HG02870 (cell line): ENCODE measurements around the gene MRPS23.

ENCODE experiments used
- ATAC-seq: cut with Tn5 transposase; IDR thresholded peaks from one replicate; pipeline ENCODE4 v1.9.1; 2021; ENCODE audit warnings: mild to moderate bottlenecking, moderate library complexity; ENCODE audit not compliant: unreplicated experiment

MRPS23 gene

DNA sequence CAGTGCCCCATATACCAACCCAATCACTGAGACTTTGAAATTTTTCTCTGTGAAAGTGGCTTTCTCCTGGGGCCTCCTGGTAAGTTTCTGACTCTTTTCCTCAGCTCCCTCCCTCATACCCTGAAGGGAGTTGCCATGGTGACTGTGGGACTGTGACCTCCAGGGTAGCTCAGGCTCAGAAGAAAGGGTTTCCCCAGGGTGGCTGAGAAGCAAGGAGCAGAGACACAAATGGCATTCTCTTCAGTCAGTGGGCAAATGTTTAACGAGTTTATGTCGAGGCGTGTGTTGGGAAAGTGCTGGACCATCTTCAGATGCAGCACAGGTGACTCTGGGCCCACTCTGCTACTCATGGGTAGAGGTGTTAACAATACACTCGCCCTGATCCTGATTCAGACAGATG is 46.8 kb downstream of the MRPS23 start:
- no peak for ATAC-seq

DNA sequence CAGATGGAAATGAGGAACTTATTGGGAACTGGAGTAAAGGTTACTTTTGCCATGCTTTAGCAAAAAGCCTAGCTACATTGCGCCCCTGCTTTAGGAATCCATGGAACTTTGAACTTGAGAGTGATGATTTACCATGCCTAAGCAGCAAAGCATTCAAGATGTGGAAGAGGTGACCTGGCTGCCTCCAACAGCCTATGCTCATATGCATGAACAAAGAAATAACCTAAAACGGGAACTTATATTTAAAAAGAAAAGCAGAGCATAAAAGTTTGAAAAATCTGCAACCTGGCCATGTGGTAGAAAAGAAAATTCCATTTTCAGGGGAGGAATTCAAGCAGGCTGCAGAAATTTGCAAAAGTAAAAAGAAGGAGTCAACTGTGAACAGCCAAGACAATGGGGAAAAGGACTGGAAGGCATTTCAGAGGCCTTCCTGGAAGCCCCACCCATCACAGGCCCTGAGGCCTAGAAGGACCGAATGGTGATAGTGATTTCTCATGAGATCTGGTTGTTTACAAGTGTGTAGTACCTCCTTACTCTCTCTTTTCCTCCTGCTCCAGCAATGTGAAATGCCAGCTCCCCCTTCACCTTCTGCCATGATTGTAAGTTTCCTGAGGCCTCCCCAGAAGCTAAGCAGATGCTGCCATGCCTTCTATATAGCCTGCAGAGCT is 48.7 kb downstream of the MRPS23 start:
- no peak for ATAC-seq

DNA sequence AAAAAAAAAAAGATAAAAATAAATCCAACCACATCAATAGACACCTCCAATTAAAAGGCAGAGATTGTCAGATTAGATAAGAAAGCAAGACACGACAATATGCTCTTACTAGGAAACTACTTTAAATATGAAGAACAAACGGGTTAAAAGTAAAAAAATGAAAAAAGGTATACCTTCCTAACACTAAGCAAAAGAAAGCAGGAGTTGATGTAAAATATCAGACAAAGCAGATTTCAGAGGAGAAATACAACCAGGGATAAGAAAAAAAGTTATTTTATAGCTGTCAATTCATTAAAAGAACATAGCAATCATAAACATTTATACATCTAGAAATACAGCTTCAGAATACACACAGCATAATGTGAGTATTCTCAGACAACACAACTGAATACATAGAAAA is 55.0 kb downstream of the MRPS23 start:
- ATAC-seq = no peak

DNA sequence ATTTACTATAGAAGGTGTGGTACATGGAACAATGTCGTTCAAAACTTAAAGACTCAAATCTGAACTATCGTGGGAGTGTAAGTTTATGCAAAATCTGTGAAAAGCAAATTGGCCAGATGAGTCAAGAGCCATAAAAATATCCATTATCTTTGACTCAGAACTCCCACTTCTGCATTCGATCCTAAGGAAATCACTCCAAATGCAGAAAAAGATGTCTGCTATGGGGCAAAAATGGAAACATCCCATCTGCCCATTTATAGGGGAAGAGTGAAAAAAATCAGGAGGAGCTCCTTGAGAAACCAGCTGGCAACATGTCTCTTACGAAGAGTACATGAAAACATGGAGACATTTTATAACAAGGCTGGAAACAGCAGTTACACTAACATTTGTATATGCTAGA is 61.1 kb downstream of the MRPS23 start:
- ATAC-seq = no peak

DNA sequence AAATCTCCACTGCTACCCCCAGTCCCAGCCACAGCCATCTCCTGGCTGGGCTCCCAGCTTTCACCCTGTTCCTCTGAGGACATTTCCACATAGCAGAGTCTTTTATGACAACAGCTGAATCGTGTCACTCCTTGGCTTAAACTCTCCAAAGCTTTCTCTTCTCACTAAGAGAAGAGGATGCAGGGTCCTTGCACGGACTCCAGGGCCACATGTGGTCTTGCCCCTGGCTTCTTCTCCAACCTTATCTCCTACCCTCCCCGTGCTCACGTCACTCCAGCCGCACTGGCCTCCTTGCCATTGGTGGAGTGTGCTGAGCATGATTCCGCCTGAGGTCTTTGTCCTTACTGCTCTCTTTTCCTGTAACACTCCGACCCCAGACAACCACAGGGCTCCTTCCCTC is 64.8 kb downstream of the MRPS23 start:
- no peak for ATAC-seq
